Transverse colon (tissue), 4 donors: ENCODE measurements around the gene FOXL3. TPM values are rescaled to one million over a fixed set of nuclear protein-coding genes. Genes with fewer than 3 reads are reported as not detected.

Experiments used
- DNase-seq: peaks from one replicate; pipeline ENCODE4 v3.0.0-alpha.2; 2019
- H3K27ac ChIP-seq, 4 donors: fragments of 200-600 bp; sonication (generic); 2 replicates each; pipeline ENCODE4 v1.5.1; 2016 to 2018; ENCODE audit warnings: inconsistent platforms in 4 of 4
- H3K27me3 ChIP-seq: fragments of 200-600 bp; sonication (generic); 2 replicates; pipeline ENCODE4 v1.5.1; 2017; ENCODE audit warnings: inconsistent platforms
- H3K36me3 ChIP-seq, 4 donors: fragments of 200-600 bp; sonication (generic); 2 replicates each; pipeline ENCODE4 v1.5.1; 2017 to 2019; ENCODE audit warnings: inconsistent platforms in 4 of 4
- H3K4me1 ChIP-seq, 4 donors: fragments of 200-600 bp; sonication (generic); 2 replicates each; pipeline ENCODE4 v1.5.1; 2017 to 2020; ENCODE audit warnings: inconsistent platforms in 4 of 4
- H3K4me3 ChIP-seq, 4 donors: fragments of 200-600 bp; sonication (generic); 1 replicate in 1 of 4; 2 replicates in 3 of 4; pipeline versions ENCODE4 v1.5.1 to v1.6.1; 2017 to 2019; ENCODE audit warnings: inconsistent platforms in 4 of 4
- H3K9me3 ChIP-seq, 2 donors: fragments of 200-600 bp; sonication (generic); 2 replicates each; pipeline ENCODE4 v1.5.1; 2017 to 2019; ENCODE audit warnings: inconsistent platforms in 2 of 2
- EP300 ChIP-seq: sonication (generic); formaldehyde crosslinking; IDR thresholded peaks from one replicate; pipeline ENCODE4 v1.6.1; 2017; ENCODE audit warnings: antibody characterized with exemption, low read depth
- POLR2A ChIP-seq: fragments of 450-650 bp; IDR thresholded peaks from one replicate; pipeline ENCODE4 v1.6.1; 2016; ENCODE audit warnings: antibody characterized with exemption, mild to moderate bottlenecking, moderate library complexity
- POLR2AphosphoS5 ChIP-seq, 3 donors: sonication (generic); formaldehyde crosslinking; IDR thresholded peaks; one replicate each; pipeline ENCODE4 v1.6.1; 2016; ENCODE audit warnings: antibody characterized with exemption in 3 of 3
- WGBS, 2 donors: methylation state at CpG; one replicate each; pipeline ENCODE4 v1.1.5; 2018; ENCODE audit warnings: low coverage in 1 of 2; 5-methylcytosine and 5-hydroxymethylcytosine counted together
- in situ Hi-C, 4 donors: fragments of 200-750 bp; cut with MboI; loops; one replicate each; pipeline versions ENCODE4 v1.15.0 to v1.15.1; 2017; ENCODE audit warnings: low sequenced_read_pairs in 3 of 4, low pct_ligation_motif_present in 1 of 4, low pct_unique_long_range_greater_than_20kb in 1 of 4
- intact Hi-C: fragments of 100-400 bp; cut with DNase I; formaldehyde crosslinking; loops from one replicate; pipeline ENCODE4 v1.15.1; 2023; ENCODE audit warnings: low total_unique reads
- total RNA-seq, 4 donors: library from RNA; depleted of rRNA; stranded (reverse); fragments of >200 nt; gene quantifications; one replicate each; pipeline ENCODE4 v1.1.0, GENCODE V29; 2016
- TF ChIP-seq, protein P1 (sequence below), 5 experiments: fragments of 200-600 bp in 3 of 5; fragments of 450-650 bp in 2 of 5; sonication (generic) in 3 of 5; IDR thresholded peaks; 1 replicate in 2 of 5; 2 replicates in 3 of 5; pipeline ENCODE4 v1.5.1; 2016 to 2017; ENCODE audit warnings: antibody characterized with exemption in 5 of 5, inconsistent platforms in 3 of 5, mild to moderate bottlenecking in 2 of 5, moderate library complexity in 1 of 5

The FOXL3 gene
- total RNA-seq, 4 donors from 2014 or later: not detected

DNA sequence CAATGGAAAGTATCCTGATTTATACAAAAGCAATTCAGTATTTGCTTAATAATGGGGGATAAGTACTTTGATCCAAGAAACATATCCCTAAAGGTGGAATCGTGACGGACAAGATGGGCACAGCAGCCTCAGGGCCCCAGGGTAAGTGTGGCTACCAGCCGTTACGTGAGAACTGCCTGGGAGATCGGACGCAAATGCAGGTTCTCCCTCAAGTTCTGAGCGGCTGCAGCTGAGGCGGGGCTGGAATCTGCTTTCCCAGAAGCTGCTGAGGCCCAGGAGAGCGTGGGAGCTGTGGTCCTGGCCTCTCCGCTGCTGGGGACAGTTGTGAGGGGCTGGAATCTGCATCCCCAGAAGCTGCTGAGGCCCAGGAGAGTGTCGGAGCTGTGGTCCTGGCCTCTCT is 13.5 kb downstream of the FOXL3 start:
- Histone ChIP-seq H3K4me1 (no peaks in the 10 kb centered on the region), H3K4me3 (no peak overlapping the region), H3K9me3 (no peaks in the 10 kb centered on the region), H3K36me3 (no peaks in the 10 kb centered on the region), H3K27me3 (no peaks in the 10 kb centered on the region), H3K27ac (no peak overlapping the region)
- no peak for DNase-seq
- in situ Hi-C loops (no loop called here), intact Hi-C loops (no loop called here)
- WGBS, 2 donors: 84% methylated on average over 11 of the region's 11 CpGs; no CpG with 5 or more reads in 1 of the 2 donors
- TF ChIP-seq POLR2A (no peak), POLR2AphosphoS5 (IDR thresholded peaks at IDR 0.05) (no peak), EP300 (no peak)
- TF ChIP-seq, protein P1, sequence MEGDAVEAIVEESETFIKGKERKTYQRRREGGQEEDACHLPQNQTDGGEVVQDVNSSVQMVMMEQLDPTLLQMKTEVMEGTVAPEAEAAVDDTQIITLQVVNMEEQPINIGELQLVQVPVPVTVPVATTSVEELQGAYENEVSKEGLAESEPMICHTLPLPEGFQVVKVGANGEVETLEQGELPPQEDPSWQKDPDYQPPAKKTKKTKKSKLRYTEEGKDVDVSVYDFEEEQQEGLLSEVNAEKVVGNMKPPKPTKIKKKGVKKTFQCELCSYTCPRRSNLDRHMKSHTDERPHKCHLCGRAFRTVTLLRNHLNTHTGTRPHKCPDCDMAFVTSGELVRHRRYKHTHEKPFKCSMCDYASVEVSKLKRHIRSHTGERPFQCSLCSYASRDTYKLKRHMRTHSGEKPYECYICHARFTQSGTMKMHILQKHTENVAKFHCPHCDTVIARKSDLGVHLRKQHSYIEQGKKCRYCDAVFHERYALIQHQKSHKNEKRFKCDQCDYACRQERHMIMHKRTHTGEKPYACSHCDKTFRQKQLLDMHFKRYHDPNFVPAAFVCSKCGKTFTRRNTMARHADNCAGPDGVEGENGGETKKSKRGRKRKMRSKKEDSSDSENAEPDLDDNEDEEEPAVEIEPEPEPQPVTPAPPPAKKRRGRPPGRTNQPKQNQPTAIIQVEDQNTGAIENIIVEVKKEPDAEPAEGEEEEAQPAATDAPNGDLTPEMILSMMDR (IDR thresholded peaks at IDR 0.05): no peak

DNA sequence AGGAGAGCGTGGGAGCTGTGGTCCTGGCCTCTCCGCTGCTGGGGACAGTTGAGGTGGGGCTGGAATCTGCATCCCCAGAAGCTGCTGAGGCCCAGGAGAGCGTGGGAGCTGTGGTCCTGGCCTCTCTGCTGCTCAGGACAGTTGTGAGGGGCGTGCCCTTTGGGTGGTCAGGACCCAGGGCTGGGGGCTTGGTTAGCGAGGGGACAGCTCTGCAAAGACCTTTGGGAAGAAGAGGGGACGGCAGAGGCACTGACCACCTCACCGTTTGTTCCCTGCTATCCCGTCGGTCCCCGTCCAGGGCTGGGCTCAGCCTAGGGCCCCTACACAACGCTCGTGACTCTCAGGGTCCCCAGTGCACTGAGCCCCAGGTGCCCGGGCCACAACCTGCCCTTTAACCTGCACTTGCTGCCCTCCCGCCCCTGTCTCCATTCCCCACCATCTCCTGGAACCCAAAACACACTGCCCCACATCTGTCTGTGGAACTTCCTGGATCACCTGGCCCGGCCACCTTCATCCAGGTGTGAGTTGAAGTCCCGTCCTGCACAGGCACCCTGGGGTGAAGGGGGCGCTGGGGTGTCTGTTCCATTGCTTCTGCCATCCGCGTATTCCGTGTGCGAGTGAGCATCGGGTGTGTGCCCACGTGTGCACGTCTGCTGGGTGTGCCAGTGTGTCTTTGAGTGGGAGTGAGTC is 14.1 kb downstream of the FOXL3 start:
- Histone ChIP-seq H3K27ac (no peak overlapping the region), H3K27me3 (no peaks in the 10 kb centered on the region), H3K4me1 (no peaks in the 10 kb centered on the region), H3K9me3 (no peaks in the 10 kb centered on the region), H3K4me3 (no peak overlapping the region), H3K36me3 (no peaks in the 10 kb centered on the region)
- DNase-seq: no peak
- in situ Hi-C loops (no loop called here), intact Hi-C loops (no loop called here)
- WGBS, 2 donors: 88% methylated on average over 24 of the region's 24 CpGs; no CpG with 5 or more reads in 1 of the 2 donors
- TF ChIP-seq POLR2AphosphoS5 (IDR thresholded peaks at IDR 0.05) (no peak), EP300 (no peak), POLR2A (no peak)
- TF ChIP-seq, protein P1 (IDR thresholded peaks at IDR 0.05): no peak

DNA sequence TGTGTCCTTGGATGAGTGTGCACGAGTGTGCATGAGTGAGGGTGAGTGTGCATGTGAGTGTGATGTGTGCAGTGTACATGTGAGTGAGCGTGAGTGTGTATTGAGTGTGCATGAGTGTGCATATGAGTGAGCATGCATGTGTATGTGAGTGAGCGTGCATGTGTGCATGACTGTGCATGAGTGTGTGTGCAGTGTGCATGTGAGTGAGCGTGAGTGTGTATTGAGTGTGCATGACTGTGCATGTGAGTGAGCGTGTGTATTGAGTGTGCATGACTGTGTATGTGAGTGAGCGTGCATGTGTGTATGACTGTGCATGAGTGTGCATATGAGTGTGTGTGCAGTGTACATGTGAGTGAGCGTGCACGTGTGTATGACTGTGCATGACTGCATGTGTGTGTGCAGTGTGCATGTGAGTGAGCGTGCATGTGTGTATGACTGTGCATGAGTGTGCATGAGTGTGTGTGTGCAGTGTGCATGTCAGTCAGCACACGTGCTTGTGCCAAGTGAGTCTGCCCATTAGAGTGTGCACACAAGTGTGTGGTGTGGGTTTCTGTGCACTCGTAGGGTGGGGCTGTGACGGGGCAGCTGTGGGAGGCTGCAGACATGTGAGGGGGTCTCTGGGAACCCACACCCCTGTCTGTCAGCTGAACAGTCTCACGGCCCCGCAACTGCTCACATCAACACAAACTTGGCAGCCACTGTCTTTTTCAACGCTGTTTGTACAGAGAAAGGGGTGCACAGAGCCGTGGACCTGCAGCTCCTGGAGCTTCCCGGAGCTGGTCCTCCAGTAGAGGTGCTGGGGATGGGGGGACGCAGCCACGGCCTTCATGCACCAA is 14.8 kb downstream of the FOXL3 start:
- no peaks in the 10 kb centered on the region for H3K9me3 ChIP-seq
- H3K27me3 ChIP-seq: no peaks in the 10 kb centered on the region
- H3K4me1 ChIP-seq: no peaks in the 10 kb centered on the region
- H3K27ac ChIP-seq: no peak overlapping the region
- intact Hi-C loops: no loop called here
- DNase-seq: no peak
- TF ChIP-seq POLR2A (no peak), POLR2AphosphoS5 (IDR thresholded peaks at IDR 0.05) (no peak), EP300 (no peak)
- TF ChIP-seq, protein P1 (IDR thresholded peaks at IDR 0.05): no peak
- H3K4me3 ChIP-seq: no peak overlapping the region
- 82 to 86% methylated on average over 6 to 19 of the region's 19 CpGs for WGBS, 2 donors
- no peaks in the 10 kb centered on the region for H3K36me3 ChIP-seq
- in situ Hi-C loops: no loop called here

DNA sequence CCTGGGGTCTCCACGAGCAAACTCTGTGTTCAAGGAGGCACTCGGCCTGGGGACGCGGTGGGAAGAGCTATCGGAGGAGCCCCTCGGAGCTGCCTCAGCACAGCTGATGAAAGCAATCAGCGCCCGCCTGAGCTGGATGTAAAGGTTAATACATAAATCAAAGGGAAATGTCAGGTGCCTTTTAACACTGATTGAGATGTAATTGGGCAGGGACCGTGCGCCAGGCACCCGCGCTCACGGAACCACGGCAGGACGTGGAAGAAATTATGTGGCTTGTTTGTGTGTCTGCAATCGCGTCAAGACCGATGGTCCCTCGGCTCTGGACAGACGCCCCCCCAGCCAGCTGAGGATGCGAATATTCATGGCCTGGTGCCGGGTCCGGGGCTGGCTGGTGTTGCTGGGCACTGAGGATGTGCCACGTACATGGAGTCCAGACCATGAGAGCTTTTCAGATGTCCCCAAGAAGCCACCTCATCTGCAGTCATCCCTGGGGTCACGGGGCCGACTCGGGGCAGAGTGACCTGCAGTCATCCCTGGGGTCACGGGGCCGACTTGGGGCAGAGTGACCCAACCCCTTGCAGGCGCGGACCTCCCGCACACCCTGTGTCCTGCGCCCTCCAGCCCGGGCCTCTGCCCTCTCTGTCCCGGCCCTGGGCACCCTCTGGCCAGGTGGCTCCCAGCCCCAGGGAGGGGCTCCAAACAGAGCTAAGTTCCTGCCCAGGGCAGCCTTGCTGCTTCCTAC is 15.6 kb downstream of the FOXL3 start:
- Histone ChIP-seq H3K9me3 (no peaks in the 10 kb centered on the region), H3K4me3 (no peak overlapping the region), H3K4me1 (no peaks in the 10 kb centered on the region), H3K27me3 (no peaks in the 10 kb centered on the region), H3K27ac (no peak overlapping the region), H3K36me3 (no peaks in the 10 kb centered on the region)
- DNase-seq: no peak
- intact Hi-C loops: no loop called here
- 89% methylated on average over 34 of the region's 35 CpGs; no CpG with 5 or more reads in 1 of the 2 donors for WGBS, 2 donors
- in situ Hi-C loops: no loop called here
- TF ChIP-seq, protein P1 (IDR thresholded peaks at IDR 0.05): no peak
- no peak for TF ChIP-seq POLR2AphosphoS5 (IDR thresholded peaks at IDR 0.05)
- no peak for TF ChIP-seq POLR2A
- no peak for TF ChIP-seq EP300
